WTC11 (cell line): ENCODE measurements around the gene MESD. TPM values are rescaled to one million over a fixed set of nuclear protein-coding genes. Genes with fewer than 3 reads are reported as not detected.

Source experiments
- AFF4 ChIP-seq: sonication (generic); formaldehyde crosslinking; IDR thresholded peaks from 2 replicates; pipeline ENCODE4 v1.8.1; 2023; ENCODE audit warnings: mild to moderate bottlenecking, missing genetic modification reagents, borderline replicate concordance
- AR ChIP-seq: fragments of 250-450 bp; sonication (Bioruptor Pico); IDR thresholded peaks from 2 replicates; pipeline ENCODE4 v1.9.0; 2021; ENCODE audit warnings: mild to moderate bottlenecking
- CTCF ChIP-seq: fragments of 200-600 bp; IDR thresholded peaks from 2 replicates; pipeline ENCODE4 v1.8.0; 2022; ENCODE audit warnings: antibody characterized with exemption
- FOXK1 ChIP-seq: sonication (generic); formaldehyde crosslinking; IDR thresholded peaks from 2 replicates; pipeline ENCODE4 v1.8.0; 2022; ENCODE audit warnings: mild to moderate bottlenecking, moderate library complexity, missing genetic modification reagents
- HMGXB4 ChIP-seq: sonication (generic); formaldehyde crosslinking; IDR thresholded peaks from 2 replicates; pipeline ENCODE4 v1.8.1; 2023; ENCODE audit warnings: mild to moderate bottlenecking, moderate library complexity, missing genetic modification reagents
- ZNF121 ChIP-seq: sonication (generic); formaldehyde crosslinking; IDR thresholded peaks from 2 replicates; pipeline ENCODE4 v1.8.0; 2023; ENCODE audit warnings: missing genetic modification reagents
- ZNF396 ChIP-seq: fragments of 250-450 bp; sonication (Bioruptor Pico); IDR thresholded peaks from 2 replicates; pipeline ENCODE4 v1.8.0; 2021; ENCODE audit warnings: mild to moderate bottlenecking, moderate library complexity, borderline replicate concordance
- ZNF532 ChIP-seq: fragments of 250-450 bp; sonication (Bioruptor Pico); IDR thresholded peaks from 2 replicates; pipeline ENCODE4 v1.9.0; 2021; ENCODE audit warnings: mild to moderate bottlenecking, borderline replicate concordance
- ZSCAN18 ChIP-seq: fragments of 250-450 bp; sonication (Bioruptor Pico); IDR thresholded peaks from 2 replicates; pipeline ENCODE4 v2.1.2; 2022; ENCODE audit warnings: mild to moderate bottlenecking, moderate library complexity
- total RNA-seq: library from RNA; stranded (reverse); gene quantifications from 3 replicates; pipeline ENCODE4 v1.2.3, GENCODE V29; 2021

The MESD gene
- total RNA-seq, 1 experiment from 2014 or later, result 28.3 TPM

- TF ChIP-seq ZNF532 (CRISPR knock-in tag), result no peak
- no peak for TF ChIP-seq ZNF121 (CRISPR knock-in tag)
- peak; percentile 42; the same call in 1 of the 2 replicates for TF ChIP-seq FOXK1
- TF ChIP-seq AR, result no peak
- TF ChIP-seq AFF4 (CRISPR knock-in tag), result no peak
- TF ChIP-seq ZNF396 (CRISPR knock-in tag), result no peak
- TF ChIP-seq ZSCAN18 (CRISPR knock-in tag), result no peak
- no peak for TF ChIP-seq CTCF
- TF ChIP-seq HMGXB4 (CRISPR knock-in tag), result 0 out of 2 replicates have a peak, but pooled peaks have one; percentile 15
Observed at GRCh38 chr15:80989518-80990478, at the start of gene MESD (continued).
